K562 (cell line): ENCODE data around the gene PBRM1.

Experiments used
- ARID3A ChIP-seq: IDR thresholded peaks from 2 replicates; pipeline ENCODE4 v1.6.1; 2012; ENCODE audit warnings: low read depth, low read length, improper control_type of control experiment, borderline replicate concordance
- CBX3 ChIP-seq, 2 experiments: IDR thresholded peaks; 1 replicate in 1 of 2; 2 replicates in 1 of 2; pipeline ENCODE4 v1.6.1; 2012; ENCODE audit warnings: inconsistent platforms in 2 of 2, low read length in 2 of 2, borderline replicate concordance in 1 of 2, control low read depth in 1 of 2
- CTCF ChIP-seq, 3 experiments: IDR thresholded peaks in 2 of 3; conservative IDR thresholded peaks in 1 of 3; 2 replicates each; pipeline ENCODE4 v1.5.1; 2011 to 2012; ENCODE audit warnings: low read length in 3 of 3, mild to moderate bottlenecking in 3 of 3, control low read depth in 2 of 3, improper control_type of control experiment in 1 of 3, inconsistent platforms in 1 of 3, low read depth in 1 of 3, mixed read lengths in 1 of 3, moderate library complexity in 1 of 3; ENCODE audit not compliant: insufficient read depth in 2 of 3
- E2F8 ChIP-seq: fragments of 450-650 bp; IDR thresholded peaks from 2 replicates; pipeline ENCODE4 v1.7.1; 2018; ENCODE audit warnings: mild to moderate bottlenecking, low read depth; ENCODE audit not compliant: partially characterized antibody
- ELK1 ChIP-seq: sonication (generic); formaldehyde crosslinking; IDR thresholded peaks from 2 replicates; pipeline ENCODE4 v1.8.1; 2022; ENCODE audit warnings: missing genetic modification reagents
- GABPA ChIP-seq: fragments of 200-800 bp; sonication (Bioruptor generic); conservative IDR thresholded peaks from 2 replicates; pipeline ENCODE4 v1.6.1; 2016; ENCODE audit warnings: low read depth, missing genetic modification characterization, missing compliant biosample characterization
- POLR2A ChIP-seq: fragments of 450-650 bp; conservative IDR thresholded peaks from 2 replicates; pipeline ENCODE4 v1.6.1; 2016
- TBP ChIP-seq: optimal IDR thresholded peaks from 2 replicates; pipeline ENCODE3; 2011; ENCODE audit warnings: low read depth, low read length, improper control_type of control experiment
- ZBTB1 ChIP-seq: sonication (generic); formaldehyde crosslinking; IDR thresholded peaks from 2 replicates; pipeline ENCODE4 v1.8.1; 2023; ENCODE audit warnings: missing genetic modification reagents, low read depth, mild to moderate bottlenecking, borderline replicate concordance
- ZNF699 ChIP-seq: fragments of 250-450 bp; sonication (Bioruptor Pico); IDR thresholded peaks from 2 replicates; pipeline ENCODE4 v1.8.0; 2021; ENCODE audit warnings: mild to moderate bottlenecking, moderate library complexity; ENCODE audit not compliant: insufficient replicate concordance

GRCh38 chr3:52555056-52555455 lies 130.7 kb downstream of the PBRM1 start:
- TF ChIP-seq TBP (no peak), POLR2A (no peak), E2F8 (no peak), ZNF699 (CRISPR knock-in tag) (no peak), GABPA (tag) (no peak), CTCF (IDR thresholded peaks at IDR 0.05 in 2 of 3, conservative IDR thresholded peaks at IDR 0.05 in 1 of 3; ENCODE audit: insufficient read depth in 2 of 3, low read depth in 1 of 3, low read length in 3 of 3) (no peak), ELK1 (CRISPR knock-in tag) (no peak), ZBTB1 (no peak), CBX3 (IDR thresholded peaks at IDR 0.05; ENCODE audit: borderline replicate concordance in 1 of 2, low read length in 2 of 2) (no peak), ARID3A (no peak)
